NCI-H345 treated with DMSO at 0.1 percent for 48 hours (cell line): ENCODE results near the gene PDAP1.
"Not testable (repeated sequence)": the region's sequence is repeated elsewhere in the genome, so short reads cannot be mapped to it uniquely, and the experiment has no call there.

Experiments used
- DNase-seq: peaks from one replicate; lab custom pipeline; 2025; ENCODE audit not compliant: unreplicated experiment; lab: John Stamatoyannopoulos, UW

Gene PDAP1

GRCh38 chr7:99396418-99397296 is 11.7 kb downstream of the PDAP1 start:
- no peak for DNase-seq

DNA sequence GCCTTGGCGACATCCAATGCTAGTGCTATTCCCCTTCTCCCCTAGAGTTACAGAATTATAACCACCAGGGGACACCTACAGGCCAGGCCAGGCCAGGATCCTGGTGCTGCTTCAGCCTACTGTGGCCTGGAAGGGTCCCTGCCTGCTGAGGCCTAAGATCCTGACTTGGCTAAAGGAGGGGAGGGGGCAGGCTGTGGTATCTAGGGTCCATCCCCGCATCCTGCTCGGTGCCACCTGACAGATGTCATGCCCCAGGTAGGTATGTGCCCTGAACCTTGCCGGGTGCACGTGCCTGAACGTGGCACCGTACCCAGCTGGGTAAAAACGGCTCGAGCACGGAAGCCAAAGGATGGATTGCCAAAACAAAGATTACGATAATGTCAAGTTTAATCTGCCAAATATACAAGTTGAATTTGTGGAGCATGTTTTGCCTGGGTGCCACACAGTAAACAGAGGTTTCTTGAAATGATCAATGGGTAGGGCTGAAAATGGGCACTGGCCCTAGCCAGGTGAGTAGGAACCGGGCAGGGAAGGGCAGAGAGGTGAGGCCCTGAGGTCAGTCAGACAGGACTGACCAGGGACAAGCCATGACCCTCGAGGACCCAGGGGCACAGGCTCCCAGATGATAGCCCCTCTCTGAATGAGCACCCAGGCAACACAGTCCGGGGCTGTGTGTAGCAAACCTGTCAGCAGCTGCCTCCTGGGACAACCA is 12.6 kb downstream of the PDAP1 start:
- DNase-seq: no peak

DNA sequence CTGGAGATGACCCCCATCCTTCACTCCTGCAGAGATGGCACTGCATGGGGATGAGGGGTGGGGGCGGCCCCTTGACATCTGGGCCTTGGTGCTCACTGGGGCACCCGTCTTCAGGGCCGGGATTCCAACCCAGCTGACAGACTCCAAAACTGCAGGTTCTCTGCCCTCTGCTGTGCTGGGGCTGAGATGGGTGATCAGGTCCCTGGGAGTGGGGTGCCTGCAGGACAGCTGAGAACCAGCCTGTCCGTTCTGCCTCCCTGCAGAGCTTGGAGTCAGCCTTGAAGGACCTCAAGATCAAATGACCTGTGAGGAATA is 14.3 kb downstream of the PDAP1 start:
- DNase-seq: no peak

DNA sequence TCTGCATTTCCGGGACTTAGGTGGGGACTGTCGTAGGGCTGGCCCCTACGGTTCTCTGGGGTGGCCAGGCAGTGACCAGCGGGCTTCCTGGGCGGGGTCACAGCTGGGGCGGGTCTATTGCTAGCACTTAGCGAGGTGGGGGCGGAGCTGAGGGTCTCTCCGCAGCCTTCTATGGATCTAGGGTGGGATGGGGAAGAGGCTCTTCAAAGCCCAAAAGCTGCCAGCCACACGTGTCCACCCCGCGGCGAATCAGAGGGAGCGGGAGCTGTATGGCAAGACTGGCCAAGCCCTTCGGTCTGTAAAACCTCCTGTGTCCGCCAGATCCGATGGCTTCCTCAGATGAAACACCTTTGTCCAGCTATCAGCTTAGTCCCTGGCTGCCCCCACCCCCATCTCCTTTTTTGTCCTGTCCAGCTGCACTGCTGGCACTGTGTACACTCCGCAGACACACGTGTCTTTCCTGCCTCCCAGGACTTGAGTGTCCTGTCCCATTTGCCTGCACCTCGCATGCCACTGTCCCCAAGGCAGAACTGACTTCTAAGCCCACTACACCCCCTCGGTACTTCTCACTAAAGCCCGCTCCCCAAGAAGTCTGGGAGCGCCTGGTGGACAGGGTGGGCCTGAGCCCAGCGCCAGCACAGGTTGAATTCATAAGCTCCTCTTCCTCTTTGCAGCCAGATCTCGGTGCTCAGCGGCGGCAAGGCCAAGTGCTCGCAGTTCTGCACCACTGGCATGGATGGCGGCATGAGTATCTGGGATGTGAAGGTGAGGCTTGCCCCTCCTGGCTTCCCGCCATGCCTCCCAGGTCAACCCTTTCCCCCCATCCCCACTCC is 14.8 kb downstream of the PDAP1 start:
- DNase-seq: no peak

DNA sequence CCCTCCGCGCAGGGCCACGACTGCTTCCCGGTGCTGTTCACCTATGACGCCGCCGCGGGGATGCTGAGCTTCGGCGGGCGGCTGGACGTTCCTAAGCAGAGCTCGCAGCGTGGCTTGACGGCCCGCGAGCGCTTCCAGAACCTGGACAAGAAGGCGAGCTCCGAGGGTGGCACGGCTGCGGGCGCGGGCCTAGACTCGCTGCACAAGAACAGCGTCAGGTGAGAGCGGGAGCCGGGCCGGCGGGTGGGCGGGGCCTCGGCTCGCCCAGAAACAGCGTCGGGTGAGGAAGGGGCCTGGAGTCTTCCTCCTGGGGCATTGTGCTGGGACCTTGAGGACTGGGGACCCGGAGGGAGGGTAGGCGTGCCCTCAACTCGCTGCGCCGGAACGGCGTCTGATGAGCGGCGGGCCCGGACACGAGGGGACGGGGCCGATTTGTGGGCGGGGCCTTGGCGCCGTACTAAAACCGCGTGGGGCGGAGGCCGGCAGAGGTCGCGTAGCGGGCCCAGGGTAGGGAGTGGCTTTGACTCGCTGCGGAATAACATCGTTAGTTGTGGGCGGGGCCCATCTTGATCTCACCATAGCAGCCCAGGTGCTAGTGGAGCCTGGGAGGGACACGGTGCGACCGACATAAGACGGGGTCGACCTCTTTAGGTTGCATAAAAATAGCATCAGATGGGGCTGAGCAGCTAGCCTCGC is 15.6 kb downstream of the PDAP1 start:
- peak; percentile 30 for DNase-seq

DNA sequence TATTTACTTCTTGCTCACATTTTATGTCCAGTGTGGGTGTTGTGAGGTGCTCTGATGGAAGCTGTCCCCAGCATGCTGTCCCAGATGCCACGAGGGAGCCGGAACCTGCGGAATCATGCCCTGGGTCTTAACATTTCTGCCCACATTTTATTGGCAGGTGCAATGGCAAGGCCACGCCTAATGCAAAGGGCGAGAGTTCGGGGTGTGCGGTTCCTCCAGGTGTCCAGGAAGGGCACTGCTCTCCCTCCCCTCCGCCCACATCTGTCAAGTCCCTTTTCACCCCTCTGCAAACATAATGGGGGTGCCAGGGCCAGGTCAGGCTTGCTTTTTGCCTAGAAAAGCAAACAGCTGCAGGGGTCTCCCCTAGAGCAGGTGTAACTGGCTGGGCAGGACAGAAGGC is 16.4 kb downstream of the PDAP1 start:
- no peak for DNase-seq

DNA sequence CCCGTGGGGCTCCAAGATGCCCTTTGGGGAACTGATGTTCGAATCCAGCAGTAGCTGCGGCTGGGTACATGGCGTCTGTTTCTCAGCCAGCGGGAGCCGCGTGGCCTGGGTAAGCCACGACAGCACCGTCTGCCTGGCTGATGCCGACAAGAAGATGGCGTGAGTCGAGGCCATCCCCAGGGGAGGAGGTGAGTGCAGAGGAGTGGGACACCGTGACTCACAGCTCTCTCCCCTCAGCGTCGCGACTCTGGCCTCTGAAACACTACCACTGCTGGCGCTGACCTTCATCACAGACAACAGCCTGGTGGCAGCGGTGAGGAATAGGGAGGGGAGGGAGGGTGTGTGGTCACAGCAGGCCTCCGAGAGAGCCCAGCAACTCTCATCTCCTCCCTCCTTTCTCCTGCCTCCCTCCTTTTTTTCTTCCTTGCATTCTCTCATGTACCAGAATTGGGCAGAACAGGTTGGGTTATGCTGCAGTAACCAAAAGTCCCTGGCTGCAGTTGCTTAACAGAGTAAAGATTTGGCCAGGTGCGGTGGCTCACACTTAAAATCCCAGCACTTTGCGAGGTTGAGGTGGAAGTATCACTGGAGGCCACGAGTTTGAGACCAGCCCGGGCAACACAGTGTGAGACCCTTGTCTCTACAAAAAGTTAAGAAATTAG is 17.3 kb downstream of the PDAP1 start:
- DNase-seq: no peak

- DNase-seq: no peak
Measured at GRCh38 chr7:99389772-99390171, 18.6 kb downstream of the PDAP1 start.

DNA sequence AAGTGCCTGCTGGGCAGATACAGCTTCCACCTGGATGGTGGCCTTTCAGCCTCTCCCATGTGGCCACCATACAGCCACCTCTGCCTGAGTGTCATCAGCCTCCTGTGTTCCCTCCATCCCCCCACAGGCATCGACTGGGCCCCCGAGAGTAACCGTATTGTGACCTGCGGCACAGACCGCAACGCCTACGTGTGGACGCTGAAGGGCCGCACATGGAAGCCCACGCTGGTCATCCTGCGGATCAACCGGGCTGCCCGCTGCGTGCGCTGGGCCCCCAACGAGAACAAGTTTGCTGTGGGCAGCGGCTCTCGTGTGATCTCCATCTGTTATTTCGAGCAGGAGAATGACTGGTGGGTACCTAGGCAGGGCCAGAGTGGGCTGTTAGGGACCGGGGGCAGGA is 20.5 kb downstream of the PDAP1 start:
- no peak for DNase-seq

DNA sequence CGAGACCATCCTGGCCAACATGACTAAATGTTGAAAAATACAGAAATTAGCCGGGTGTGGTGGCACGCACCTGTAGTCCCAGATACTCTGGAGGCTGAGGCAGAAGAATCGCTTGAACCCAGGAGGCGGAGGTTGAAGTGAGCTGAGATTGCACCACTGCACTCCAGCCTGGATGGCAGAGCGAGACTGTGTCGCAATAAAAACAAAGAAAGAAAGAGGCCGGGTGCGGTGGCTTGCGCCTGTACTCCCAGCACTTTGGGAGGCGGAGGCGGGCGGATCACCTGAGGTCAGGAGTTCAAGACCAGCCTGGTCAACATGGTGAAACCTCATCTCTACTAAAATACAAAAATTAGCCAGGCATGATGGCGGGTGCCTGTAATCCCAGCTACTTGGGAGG is 21.2 kb downstream of the PDAP1 start:
- DNase-seq: not testable (repeated sequence)

- DNase-seq: no peak
Measured at GRCh38 chr7:99386584-99387238, 21.7 kb downstream of the PDAP1 start.

GRCh38 chr7:99385564-99385963 is 22.8 kb downstream of the PDAP1 start:
- DNase-seq: no peak

- no peak for DNase-seq
Measured at GRCh38 chr7:99384523-99384922, 23.9 kb downstream of the PDAP1 start.

DNA sequence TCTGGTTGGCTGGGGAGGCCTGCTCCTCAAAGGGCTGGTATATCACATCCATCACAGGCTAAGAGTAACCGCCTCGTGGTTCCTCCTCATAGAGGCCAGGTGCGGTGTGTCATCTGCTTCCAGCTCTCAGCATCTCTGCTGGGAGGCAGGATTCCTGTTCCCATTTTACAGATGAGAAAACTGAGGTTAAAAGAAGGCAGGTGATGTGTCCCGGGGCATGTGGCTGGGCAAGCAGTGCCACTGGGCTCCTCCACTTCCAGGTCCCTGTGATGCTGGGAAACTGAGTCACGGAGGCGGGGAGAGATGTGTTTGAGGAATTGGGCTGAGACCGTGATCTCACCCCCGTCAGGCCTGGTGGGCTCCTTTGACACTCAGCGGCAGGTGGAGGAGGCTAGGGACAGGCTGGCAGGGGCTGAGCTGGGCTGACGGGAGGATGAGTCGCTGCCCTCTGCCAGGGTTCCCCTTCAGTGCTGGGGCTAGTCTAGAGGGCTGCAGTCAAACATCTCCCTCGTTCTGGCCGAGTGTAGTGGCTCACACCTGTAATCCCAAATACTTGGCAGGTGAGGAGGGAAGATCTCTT is 24.5 kb downstream of the PDAP1 start:
- DNase-seq: no peak

- no peak for DNase-seq
Measured at GRCh38 chr7:99383203-99383602, 25.2 kb downstream of the PDAP1 start.

- no peak for DNase-seq
Measured at GRCh38 chr7:99381664-99382075, 26.7 kb downstream of the PDAP1 start.

DNA sequence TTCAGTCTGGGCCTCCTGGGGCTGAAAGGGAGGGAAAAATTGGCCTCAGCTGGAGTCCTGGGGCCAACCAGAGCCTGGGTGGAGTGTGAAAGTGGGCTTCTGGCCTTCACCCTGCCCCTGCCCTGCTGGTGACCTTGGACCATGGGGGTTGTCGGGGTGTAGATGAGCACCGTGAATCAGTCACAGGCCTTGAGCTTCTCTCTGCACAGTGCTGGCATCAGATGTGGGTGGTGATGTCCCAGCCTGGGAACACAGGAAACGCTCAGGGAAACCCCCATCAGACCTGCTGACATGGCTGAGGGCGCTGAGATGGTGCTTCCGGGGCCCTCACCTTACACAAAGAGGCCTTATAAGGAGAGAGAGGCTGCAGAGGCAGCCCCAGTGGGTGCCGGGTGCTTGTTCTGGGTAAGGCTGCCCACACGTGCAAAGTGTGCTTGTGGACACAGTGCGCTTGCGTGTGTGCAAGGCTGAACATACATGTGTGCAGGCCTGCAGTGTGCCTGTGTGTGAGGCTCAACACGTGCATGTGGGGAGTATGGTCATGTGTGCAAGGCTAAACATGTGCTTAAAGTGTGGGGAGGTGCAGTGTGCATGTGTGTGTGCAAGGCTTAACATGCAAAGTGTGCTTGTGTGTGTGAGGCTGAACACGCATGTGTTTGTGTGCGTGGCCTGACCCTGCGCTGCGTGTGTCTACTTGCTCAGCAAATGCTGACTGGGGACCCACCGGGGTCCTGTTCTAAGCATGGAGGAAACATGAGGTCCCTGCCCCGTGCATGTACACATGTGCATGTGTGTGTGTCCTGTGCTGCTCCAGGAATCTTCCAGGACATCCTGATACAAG is 27.4 kb downstream of the PDAP1 start:
- no peak for DNase-seq

- DNase-seq: no peak
Measured at GRCh38 chr7:99380032-99380822, 28.2 kb downstream of the PDAP1 start.
